DLD1 (cell line): ENCODE measurements around the gene GTSE1.

Experiments
- in situ Hi-C: cut with HindIII; loops from 2 replicates; pipeline ENCODE4 v1.10.0; 2017; ENCODE audit warnings: low sequenced_read_pairs

GTSE1 gene

GRCh38 chr22:46374663-46375474, 78.2 kb downstream of the GTSE1 start:
- in situ Hi-C loops, result no loop called here

- in situ Hi-C loops, result no loop called here
Observed at GRCh38 chr22:46376111-46376510, 79.4 kb downstream of the GTSE1 start.

- in situ Hi-C loops, result no loop called here
Observed at GRCh38 chr22:46376908-46377524, 80.3 kb downstream of the GTSE1 start.

- in situ Hi-C loops, result no loop called here
Observed at GRCh38 chr22:46377525-46378425, 81.1 kb downstream of the GTSE1 start.

- in situ Hi-C loops, result no loop called here
Observed at GRCh38 chr22:46378426-46379065, 81.9 kb downstream of the GTSE1 start.

- in situ Hi-C loops, result no loop called here
Observed at GRCh38 chr22:46379066-46379930, 82.6 kb downstream of the GTSE1 start.

GRCh38 chr22:46380069-46380468, 83.4 kb downstream of the GTSE1 start:
- in situ Hi-C loops, result no loop called here
